ENCODE results near the gene TMPRSS11E.
"Not testable (repeated sequence)": the region's sequence is repeated elsewhere in the genome, so short reads cannot be mapped to it uniquely, and the experiment has no call there.

Gene TMPRSS11E

DNA sequence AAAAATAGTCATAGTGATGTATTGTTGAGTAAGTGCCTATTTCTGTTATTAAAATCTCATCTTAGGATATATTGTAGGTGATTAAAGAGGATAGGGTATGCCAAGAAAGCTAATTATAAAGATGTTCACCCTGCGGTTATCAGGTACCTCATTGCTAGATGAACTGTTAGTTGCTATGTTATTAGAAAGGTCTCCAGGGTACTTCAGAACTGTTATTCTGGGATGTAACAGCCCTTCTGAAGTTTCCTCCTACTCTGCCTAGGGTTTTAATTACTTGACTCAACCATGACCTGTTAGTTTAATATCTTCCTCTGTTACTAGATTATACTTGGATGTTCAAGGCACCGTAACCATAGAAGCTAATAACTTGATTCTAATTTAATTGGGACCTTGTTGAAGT is 15.4 kb downstream of the TMPRSS11E start:
- DNase-seq = no peak

DNA sequence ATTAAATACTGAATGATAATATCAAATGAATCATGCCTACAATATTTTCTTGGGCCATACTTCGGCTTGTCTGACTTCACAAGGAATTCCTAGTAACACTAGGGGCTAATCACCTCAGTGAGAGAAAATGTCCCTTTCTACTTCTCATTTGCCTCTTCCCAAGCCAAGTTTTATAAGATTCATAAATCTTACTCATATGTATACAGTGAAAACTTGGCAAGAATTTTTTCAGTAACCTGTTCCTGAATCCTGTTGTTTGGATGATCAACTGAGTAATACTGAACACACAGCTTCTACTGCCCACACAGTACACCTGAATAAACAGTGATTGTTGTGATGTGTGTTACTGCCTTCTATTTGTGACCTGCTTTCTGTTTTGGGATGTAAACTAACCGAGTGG is 16.5 kb downstream of the TMPRSS11E start:
- DNase-seq = no peak

DNA sequence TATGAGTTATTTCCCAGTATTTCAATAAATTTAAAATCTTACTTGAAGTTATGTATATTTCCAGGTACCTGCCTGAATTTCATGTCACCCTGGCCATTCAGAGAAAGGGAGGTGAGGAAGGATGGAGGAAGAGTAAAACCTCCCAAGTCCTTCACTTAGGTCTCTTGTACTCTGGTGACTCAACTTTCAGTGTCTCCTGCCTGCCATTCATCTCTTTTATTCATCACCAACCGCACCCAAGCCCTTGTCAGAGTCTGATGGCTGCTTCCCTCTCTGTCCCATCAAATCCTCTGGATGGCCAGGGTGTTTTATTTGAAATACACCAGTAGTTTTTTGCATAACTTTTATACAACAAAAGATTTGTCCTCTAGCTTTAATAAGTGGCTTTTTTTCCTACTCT is 17.8 kb downstream of the TMPRSS11E start:
- DNase-seq = no peak

DNA sequence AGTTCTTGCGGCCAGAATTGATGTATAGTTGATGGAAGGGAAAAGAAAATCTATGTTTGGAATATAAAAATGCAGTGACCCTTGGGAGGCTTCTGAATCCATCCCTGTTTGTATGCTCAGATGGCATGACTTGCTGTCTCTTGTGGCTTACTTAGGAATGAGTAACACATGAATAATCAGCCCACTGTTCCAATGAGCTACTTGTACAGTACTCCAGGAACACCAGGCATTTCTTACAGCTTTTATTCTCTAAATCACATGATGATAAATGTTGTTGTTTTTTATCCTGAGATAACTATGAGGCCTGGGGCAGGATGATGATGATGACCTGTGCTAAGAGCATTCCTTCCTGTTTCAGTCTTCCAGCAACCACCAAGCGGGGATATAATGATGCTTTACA is 18.9 kb downstream of the TMPRSS11E start:
- DNase-seq = no peak

DNA sequence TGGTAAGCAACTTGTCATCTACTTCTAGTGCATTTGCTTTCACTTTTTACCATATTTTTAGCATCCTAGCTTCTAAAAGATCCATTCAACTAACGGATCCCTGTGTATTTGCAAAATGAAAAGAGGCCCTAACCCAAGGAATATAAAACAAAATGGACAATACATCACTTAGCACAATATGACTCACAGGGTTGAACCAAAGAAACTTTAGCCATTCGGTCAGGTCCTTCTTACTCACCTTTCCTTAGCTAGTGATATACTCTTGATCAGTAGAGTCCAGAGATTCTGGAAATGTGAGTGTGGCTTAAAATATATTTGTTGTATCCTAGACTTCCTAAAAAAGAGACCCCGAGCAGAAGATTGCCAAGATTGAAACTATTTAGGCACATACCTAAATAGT is 19.5 kb downstream of the TMPRSS11E start:
- no peak for DNase-seq

DNA sequence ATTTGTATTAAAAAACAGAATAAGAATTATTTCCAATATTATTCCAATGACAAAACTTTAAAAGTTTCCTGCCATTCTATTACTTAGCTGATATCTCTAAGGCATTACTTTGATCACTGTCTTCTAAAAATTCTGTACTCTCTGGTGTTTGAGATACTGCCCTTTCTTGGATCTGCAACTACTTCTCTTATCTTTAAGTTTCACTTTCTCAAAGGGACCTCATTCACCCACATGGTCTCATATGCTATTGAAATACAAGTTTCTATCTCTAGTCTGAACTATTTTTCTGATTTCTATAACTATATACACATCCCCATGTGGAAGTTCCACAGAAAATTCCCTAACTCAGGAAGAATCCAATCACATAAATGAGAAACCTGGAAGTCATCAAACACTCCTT is 22.2 kb downstream of the TMPRSS11E start:
- no peak for DNase-seq

DNA sequence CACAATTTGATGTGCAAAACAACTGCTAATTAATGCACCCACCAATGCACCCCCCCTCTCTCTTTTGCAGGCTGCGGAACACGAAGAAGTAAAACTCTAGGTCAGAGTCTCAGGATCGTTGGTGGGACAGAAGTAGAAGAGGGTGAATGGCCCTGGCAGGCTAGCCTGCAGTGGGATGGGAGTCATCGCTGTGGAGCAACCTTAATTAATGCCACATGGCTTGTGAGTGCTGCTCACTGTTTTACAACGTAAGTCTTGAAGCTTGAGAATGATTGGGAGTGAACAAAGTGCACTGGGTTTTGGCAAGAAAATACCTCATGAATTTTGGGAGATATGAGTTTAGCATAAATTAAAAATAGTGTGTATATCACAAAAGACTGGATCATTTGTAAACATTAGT is 28.9 kb downstream of the TMPRSS11E start:
- DNase-seq = no peak

DNA sequence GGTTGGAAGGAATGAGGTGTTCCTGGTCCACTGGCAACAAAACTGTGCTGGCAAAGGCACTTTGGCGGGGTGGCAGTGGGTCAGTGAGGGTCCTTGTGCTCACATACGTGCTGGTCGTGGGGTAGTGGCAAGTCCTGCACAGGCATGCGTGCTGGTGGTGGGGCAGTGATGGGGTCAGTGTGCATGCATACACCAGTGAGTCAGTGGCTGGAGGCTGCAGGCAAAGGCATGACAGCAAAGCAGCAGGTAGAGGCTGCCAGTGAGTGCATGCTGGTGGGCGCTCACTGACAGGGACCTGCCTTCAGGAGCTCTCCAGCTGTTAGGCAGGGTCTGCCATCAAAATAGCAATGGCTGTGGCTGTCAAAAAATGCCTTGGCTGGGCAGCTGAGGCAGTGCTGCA is 42.1 kb downstream of the TMPRSS11E start:
- no peak for DNase-seq

DNA sequence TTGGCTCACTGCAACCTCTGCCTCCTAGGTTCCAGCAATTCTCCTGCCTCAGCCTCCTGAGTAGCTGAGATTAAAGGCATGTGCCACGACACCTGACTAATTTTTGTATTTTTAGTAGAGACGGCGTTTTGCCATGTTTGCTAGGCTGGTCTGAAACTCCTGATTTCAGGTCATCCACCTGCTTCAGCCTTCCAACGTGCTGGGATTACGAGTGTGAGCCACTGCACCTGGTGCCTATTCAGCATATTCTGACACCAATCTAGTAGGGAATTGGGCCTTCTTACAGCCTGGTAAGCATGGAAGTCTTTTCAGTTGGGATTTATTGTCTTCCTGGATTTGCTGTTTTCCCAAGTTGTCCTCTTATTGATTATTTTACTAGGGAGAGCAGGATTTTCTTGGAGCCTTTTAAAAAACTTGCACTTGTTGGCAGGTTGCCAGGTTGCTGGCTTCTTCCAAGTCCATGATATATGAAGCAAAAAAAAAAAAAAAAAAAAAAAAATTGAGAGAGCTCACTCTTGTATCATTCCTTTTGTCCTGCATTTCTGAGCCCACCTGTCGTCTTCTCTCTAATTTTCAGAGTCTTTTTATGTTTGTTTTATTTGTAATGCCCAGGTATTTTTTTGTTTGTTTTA is 43.7 kb downstream of the TMPRSS11E start:
- DNase-seq = no peak

DNA sequence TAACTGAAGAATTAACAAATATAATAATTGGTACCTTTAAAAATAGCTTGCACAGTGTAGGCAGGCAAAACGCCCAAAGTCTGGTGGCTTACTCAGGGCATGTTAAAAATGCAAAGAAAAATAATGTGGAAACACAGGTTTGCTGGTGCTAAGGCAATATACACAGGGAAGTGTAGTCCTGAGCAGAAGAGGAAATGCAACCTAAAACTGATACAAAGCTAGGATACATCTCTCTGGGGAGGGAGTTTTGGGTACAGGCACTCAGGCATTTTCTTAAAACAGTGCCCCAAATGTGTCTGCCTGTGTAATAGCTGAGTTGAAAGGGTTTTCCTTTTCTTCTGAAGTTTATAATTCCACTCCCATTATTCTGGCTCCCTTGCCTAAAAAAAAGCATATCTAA is 47.4 kb downstream of the TMPRSS11E start:
- no peak for DNase-seq

DNA sequence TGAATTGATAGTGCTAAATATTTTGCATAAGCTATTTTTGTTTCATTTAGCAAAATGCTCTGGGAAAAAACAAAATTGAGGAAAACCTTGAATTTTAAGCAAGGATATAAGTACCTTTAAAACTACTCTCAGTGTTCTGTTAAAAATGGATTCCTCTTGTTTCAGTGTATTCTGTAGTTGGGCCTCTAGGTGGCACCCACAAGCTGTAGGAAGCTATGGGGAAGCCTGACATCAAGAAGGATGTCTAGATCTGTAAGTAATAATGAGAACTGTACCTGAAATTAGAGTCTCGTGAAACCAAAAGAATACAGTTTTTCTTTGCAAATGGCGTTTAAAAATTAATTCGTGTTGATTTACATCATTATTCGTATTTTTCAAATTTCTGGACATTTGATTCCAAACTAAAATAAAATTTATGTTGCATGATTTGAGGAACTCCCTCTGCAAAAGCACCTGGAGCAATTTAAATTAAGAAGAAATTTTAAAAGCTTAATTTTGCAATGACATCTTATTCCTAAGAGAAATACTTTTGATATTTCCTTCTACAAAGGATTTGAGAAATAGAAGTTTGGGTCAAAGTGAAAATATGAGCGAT is 51.2 kb downstream of the TMPRSS11E start:
- DNase-seq = peak in 1 of 2 experiments; percentile 60

DNA sequence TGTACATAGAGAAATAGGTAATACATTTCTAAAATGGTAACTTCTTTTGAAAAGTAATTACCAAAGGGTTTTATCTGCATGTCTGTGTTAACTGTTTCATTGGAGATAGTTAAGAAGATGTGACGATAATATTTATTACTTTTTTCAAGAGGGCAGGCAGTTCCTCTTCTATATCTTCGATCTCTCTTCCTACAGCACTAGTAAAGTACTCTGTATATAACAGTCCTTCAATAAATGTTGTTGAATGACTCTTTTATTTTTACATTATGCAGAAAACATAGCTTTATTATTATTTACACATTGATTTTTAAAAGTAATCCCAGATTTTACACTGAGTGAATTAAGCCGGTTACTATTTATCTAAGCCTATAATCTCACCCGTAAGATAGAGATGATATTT is 51.8 kb downstream of the TMPRSS11E start:
- DNase-seq = no peak

DNA sequence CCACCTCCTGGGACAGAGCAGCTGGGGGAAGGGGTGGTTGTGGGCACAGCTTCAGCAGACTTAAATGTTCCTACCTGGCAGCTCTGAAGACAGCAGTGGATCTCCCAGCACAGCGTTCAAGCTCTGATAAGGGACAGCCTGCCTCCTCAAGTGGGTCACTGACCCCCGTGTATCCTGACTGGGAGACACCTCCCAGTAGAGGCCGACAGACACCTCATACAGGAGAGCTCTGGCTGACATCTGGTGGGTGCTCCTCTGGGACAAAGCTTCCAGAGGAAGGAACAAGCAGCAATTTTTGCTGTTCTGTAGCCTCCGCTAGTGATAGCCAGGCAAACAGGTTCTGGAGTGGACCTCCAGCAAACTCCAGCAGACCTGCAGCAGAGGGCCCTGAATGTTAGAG is 56.2 kb downstream of the TMPRSS11E start:
- DNase-seq = not testable (repeated sequence)

DNA sequence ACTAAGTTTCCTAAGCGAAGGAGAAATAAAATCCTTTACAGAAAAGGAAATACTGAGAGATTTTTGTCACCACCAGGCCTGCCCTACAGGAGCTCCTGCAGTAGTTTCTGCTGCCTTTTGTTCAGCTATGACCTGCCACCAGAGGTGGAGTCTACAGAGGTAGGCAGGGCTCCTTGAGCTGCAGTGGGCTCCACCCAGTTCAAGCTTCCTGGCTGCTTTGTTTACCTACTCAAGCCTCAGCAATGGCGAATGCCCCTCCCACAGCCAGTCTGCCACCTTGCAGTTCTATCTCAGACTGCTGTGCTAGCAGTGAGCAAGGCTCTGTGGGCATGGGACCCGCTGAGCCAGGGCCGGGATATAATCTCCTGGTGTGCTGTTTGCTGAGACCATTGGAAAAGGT is 57.6 kb downstream of the TMPRSS11E start:
- DNase-seq = not testable (repeated sequence)

DNA sequence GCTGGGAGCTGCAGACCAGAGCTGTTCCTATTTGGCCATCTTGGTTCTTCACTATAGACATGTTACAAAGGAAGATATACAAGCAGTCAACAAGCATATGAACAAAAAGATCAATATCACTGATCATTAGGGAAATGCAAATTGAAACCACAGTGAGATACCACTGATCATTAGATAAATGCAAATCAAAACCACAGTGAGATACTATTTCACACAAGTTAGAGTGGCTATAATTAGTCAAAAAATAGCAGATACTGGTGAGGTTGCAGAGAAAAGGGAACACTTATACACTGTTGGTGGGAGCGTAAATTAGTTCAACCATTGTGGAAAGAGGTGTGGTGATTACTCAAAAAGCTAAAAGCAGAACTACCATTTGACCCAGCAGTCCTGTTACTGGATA is 58.2 kb downstream of the TMPRSS11E start:
- not testable (repeated sequence) for DNase-seq

DNA sequence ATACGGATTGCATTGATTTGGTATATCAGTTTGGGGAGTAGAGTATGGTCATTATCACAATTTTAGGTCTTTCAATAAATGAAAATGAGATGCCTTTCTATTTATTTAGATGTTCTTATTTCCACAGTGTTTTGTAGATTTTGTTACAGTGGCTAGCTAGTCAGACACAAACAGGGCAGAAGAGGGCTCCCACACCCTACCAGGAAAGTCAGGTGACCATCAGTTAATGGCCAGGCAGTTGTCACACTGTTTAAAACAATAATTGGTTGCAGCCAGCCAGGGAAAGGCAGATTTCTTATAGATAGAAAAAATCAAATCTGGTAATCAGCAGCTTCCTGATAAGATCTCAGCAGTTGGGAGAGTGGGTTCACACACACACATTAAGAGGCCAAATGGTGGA is 71.6 kb downstream of the TMPRSS11E start:
- no peak for DNase-seq

DNA sequence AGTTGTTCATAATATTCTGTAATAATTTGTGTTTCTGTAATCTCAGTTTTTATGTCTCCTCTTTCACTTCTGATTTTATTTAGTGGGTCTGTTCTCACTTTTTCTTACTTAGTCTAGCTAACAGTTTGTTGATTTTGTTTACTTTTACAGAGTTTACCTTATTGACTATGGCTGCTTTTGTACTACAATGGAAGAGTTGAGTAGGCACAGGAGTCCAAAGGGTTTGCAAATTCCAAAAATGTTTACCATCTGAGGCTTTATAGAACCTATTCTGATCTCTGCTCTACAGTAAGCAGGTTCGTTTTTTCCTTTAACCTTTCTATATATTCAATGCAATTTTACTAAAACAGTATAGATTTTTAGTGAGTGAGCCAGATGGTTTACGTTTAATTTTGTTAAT is 73.7 kb downstream of the TMPRSS11E start:
- DNase-seq = no peak

DNA sequence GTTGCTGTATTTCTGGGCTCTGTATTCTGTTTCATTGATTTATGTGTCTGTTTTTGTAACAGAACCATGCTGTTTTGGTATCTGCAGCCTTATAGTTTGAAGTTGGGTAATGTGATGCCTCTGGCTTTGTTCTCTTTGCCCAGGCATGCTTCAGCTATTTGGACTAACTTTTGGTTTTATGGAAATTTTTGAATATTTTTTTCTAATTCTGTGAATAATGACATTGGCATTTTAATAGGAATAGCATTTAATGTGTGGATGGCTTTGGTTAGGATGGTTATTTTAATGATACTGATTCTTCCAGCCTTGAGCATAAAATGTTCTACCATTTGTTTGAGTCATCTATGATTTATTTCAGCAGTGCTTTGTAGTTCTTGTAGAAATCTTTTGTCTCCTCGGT is 75.0 kb downstream of the TMPRSS11E start:
- not testable (repeated sequence) for DNase-seq

DNA sequence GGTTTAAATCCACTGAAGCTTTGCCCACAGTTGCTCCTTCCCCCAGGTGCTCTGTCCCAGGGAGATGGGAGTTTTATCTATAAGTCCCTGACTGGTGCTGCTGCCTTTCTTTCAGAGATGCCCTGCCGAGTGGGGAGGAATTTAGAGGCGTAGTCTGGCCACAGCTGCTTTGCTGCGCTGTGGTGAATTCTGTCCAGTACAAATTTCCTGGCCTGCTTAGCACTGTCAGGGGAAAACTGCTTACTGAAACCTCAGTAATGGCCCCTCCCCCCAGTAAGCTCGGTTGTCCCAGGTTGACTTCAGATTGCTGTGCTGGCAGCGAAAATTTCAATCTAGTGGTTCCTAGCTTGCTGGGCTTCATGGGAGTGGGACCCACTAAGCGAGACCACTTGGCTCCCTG is 88.7 kb downstream of the TMPRSS11E start:
- DNase-seq = no peak

DNA sequence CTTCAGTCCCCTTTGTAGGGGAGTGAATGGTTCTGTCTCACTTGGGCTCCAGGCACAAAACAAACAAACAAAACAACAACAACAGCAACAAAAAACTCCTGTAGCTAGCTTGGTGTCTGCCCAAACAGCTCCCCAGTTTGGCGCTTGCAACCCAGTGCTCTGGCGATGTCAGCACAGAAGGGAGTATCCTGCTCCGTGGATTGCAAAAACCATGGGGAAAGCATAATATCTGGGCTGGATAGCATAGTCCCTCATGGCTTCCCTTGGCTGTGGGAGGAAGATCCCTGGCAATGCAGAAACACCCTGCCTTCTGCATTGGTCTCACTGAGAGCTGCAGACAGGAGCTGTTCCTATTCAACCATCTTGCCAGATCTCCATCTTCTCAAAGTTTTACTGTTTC is 89.1 kb downstream of the TMPRSS11E start:
- DNase-seq = no peak

DNA sequence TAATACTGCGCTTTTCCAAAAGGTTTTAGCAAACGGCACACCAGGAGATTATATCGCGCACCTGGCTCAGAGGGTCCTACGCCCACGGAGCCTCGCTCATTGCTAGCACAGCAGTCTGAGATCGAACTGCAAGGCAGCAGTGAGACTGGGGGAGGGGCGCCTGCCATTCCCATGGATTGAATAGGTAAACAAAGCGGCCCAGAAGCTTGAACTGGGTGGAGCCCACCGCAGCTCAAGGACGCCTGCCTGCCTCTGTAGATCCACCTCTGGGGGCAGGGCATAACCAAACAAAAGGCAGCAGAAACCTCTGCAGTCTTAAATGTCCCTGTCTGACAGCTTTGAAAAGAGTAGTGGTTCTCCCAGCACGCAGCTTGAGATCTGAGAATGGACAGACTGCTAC is 95.5 kb downstream of the TMPRSS11E start:
- DNase-seq = not testable (repeated sequence)

Measured in NCI-H1930 (cell line).